Muscle of arm (tissue), 12 donors: ENCODE measurements around the gene EPS8. TPM values are rescaled to one million over a fixed set of nuclear protein-coding genes. Genes with fewer than 3 reads are reported as not detected.

Source experiments
- polyA plus RNA-seq, 12 donors: library from polyadenylated mRNA; unstranded; fragments of 120-200 nt; gene quantifications; one replicate each; pipeline ENCODE4 v1.2.1, GENCODE V29; 2013; ENCODE audit not compliant: insufficient read length in 12 of 12

Gene EPS8
- polyA plus RNA-seq, 12 donors = 29.9 to 60.6 (median 43.8) TPM; not detected in 1

Other genes starting within 250 kb of the EPS8 start
- 100 to 1,000 TPM in 10 of 12 donors, 10 to 100 TPM in 1, not detected in 1; 99.3 to 155 (median 126) TPM for gene STRAP, start 93.0 kb upstream of the EPS8 start, polyA plus RNA-seq
- gene DERA, start 121.9 kb upstream of the EPS8 start, polyA plus RNA-seq = 10 to 100 TPM in 11 of 12 donors, not detected in 1; 27.8 to 36.6 (median 31.7) TPM